NCI-H82 treated with DMSO at 0.1 percent for 48 hours (cell line): ENCODE results near the gene CHP2.

Experiments
- DNase-seq: peaks from one replicate; lab custom pipeline; 2025; ENCODE audit not compliant: unreplicated experiment; lab: John Stamatoyannopoulos, UW

CHP2 gene

DNA sequence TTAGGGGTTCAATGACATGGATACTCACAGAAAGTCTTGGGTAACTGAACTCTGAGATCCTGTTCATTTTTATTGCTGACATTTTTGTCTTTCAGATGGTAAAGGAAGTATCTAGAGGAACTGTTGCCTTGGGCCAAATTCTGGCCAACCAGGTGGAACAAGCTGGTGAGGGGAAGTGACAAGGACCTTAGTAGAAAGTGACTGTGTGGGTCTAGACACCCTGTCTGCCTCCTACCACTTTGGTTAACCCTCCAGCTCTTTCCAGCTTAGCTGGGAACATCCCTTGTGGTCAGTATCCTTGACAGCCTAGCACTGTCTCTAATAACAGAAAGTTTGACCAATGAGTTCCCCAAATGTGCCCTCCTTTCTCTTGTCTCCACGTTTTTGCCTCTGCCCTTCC, 52.2 kb downstream of the CHP2 start:
- no peak for DNase-seq
